Stimulated activated CD4-positive, alpha-beta T cell treated with anti-CD3 and anti-CD28 coated beads, Interleukin-1b, Interleukin-23, amount 100 ng/mL, for 4 hours (primary cell): ENCODE data around the gene WNT9A.

Source experiments
- DNase-seq, 2 donors: peaks; one replicate each; pipeline ENCODE4 v3.0.0-alpha.2; 2020; ENCODE audit warnings: low read depth in 2 of 2

Gene WNT9A

GRCh38 chr1:227954163-227954850 lies 6.6 kb upstream of the WNT9A start:
- DNase-seq = no peak

GRCh38 chr1:227953022-227953412 lies 5.3 kb upstream of the WNT9A start:
- no peak for DNase-seq

- no peak for DNase-seq
Observed at GRCh38 chr1:227952374-227953021, 4.8 kb upstream of the WNT9A start.

GRCh38 chr1:227951624-227952373 lies 4.1 kb upstream of the WNT9A start:
- no peak for DNase-seq

GRCh38 chr1:227950735-227951346 lies 3.1 kb upstream of the WNT9A start:
- DNase-seq = no peak

GRCh38 chr1:227949954-227950734 lies 2.4 kb upstream of the WNT9A start:
- no peak for DNase-seq

- DNase-seq = no peak
Observed at GRCh38 chr1:227949341-227949921, 1.7 kb upstream of the WNT9A start.

GRCh38 chr1:227948493-227949260 lies 945 bp upstream of the WNT9A start:
- DNase-seq = no peak

GRCh38 chr1:227947386-227947675 lies 401 bp downstream of the WNT9A start:
- no peak for DNase-seq

- peak; percentile 27 to 47 for DNase-seq
Observed at GRCh38 chr1:227946624-227947385, 927 bp downstream of the WNT9A start.

GRCh38 chr1:227945891-227946623 lies 1.7 kb downstream of the WNT9A start:
- no peak for DNase-seq

GRCh38 chr1:227944931-227945890 lies 2.5 kb downstream of the WNT9A start:
- no peak for DNase-seq

GRCh38 chr1:227944090-227944930 lies 3.4 kb downstream of the WNT9A start:
- no peak for DNase-seq

GRCh38 chr1:227943381-227944089 lies 4.2 kb downstream of the WNT9A start:
- no peak for DNase-seq

- DNase-seq = no peak
Observed at GRCh38 chr1:227942716-227943261, 4.9 kb downstream of the WNT9A start.

GRCh38 chr1:227942021-227942715 lies 5.6 kb downstream of the WNT9A start:
- no peak for DNase-seq
